Measurements from ENCODE around the gene SSTR5.

- TF ChIP-seq, protein P1, sequence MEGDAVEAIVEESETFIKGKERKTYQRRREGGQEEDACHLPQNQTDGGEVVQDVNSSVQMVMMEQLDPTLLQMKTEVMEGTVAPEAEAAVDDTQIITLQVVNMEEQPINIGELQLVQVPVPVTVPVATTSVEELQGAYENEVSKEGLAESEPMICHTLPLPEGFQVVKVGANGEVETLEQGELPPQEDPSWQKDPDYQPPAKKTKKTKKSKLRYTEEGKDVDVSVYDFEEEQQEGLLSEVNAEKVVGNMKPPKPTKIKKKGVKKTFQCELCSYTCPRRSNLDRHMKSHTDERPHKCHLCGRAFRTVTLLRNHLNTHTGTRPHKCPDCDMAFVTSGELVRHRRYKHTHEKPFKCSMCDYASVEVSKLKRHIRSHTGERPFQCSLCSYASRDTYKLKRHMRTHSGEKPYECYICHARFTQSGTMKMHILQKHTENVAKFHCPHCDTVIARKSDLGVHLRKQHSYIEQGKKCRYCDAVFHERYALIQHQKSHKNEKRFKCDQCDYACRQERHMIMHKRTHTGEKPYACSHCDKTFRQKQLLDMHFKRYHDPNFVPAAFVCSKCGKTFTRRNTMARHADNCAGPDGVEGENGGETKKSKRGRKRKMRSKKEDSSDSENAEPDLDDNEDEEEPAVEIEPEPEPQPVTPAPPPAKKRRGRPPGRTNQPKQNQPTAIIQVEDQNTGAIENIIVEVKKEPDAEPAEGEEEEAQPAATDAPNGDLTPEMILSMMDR (IDR thresholded peaks at IDR 0.05), result no peak
- no peak for TF ChIP-seq POLR2A (IDR thresholded peaks at IDR 0.05)
Measured at GRCh38 chr16:1049976-1050247, 22.6 kb upstream of the SSTR5 start.
